GM12891 (cell line): Measurements from ENCODE around the gene SPOCK1.

ENCODE experiments used
- POLR2A ChIP-seq: IDR thresholded peaks from 2 replicates; pipeline ENCODE4 v1.6.1; 2011; ENCODE audit warnings: low read depth, low read length, control low read depth
- POLR2AphosphoS5 ChIP-seq: IDR thresholded peaks from 2 replicates; pipeline ENCODE4 v1.6.1; 2011; ENCODE audit warnings: low read depth, low read length, control low read depth
- POU2F2 ChIP-seq: IDR thresholded peaks from 2 replicates; pipeline ENCODE4 v1.6.1; 2011; ENCODE audit warnings: low read depth, mild to moderate bottlenecking, control low read depth, low read length, moderate library complexity
- TAF1 ChIP-seq: IDR thresholded peaks from 2 replicates; pipeline ENCODE4 v1.6.1; 2011; ENCODE audit warnings: low read depth, low read length, control low read depth

- TF ChIP-seq POLR2AphosphoS5 (no peak), POLR2A (no peak), TAF1 (no peak), POU2F2 (no peak)
Observed at GRCh38 chr5:137492331-137492730, 6.8 kb downstream of the SPOCK1 start.
